ENCODE measurements around the gene SELENOT. TPM values are rescaled to one million over a fixed set of nuclear protein-coding genes. Genes with fewer than 3 reads are reported as not detected.

The SELENOT gene
- total RNA-seq, 3 donors from 2014 or later = 80.7 to 90.2 (median 84.6) TPM

GRCh38 chr3:150610785-150611184 lies 7.7 kb downstream of the SELENOT start:
- Histone ChIP-seq H3K4me1 (ENCODE audit: low read depth) (peaks cover 11% of the 10 kb centered on the region), H3K4me3 (no peak overlapping the region), H3K36me3 (ENCODE audit: low read depth) (no peaks in the 10 kb centered on the region), H3K9me3 (no peaks in the 10 kb centered on the region)
- TF ChIP-seq, protein P1, sequence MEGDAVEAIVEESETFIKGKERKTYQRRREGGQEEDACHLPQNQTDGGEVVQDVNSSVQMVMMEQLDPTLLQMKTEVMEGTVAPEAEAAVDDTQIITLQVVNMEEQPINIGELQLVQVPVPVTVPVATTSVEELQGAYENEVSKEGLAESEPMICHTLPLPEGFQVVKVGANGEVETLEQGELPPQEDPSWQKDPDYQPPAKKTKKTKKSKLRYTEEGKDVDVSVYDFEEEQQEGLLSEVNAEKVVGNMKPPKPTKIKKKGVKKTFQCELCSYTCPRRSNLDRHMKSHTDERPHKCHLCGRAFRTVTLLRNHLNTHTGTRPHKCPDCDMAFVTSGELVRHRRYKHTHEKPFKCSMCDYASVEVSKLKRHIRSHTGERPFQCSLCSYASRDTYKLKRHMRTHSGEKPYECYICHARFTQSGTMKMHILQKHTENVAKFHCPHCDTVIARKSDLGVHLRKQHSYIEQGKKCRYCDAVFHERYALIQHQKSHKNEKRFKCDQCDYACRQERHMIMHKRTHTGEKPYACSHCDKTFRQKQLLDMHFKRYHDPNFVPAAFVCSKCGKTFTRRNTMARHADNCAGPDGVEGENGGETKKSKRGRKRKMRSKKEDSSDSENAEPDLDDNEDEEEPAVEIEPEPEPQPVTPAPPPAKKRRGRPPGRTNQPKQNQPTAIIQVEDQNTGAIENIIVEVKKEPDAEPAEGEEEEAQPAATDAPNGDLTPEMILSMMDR (IDR thresholded peaks at IDR 0.05) = no peak
- no peak for DNase-seq
- ATAC-seq = peak; percentile 35
- intact Hi-C loops (cut with DNase I, micrococcal nuclease) = no loop called here

GRCh38 chr3:150611666-150612065 lies 8.5 kb downstream of the SELENOT start:
- H3K4me1 ChIP-seq (ENCODE audit: low read depth) = peaks cover 11% of the 10 kb centered on the region
- DNase-seq (no peak), ATAC-seq (no peak)
- H3K9me3 ChIP-seq = no peaks in the 10 kb centered on the region
- H3K4me3 ChIP-seq = no peak overlapping the region
- H3K36me3 ChIP-seq (ENCODE audit: low read depth) = no peaks in the 10 kb centered on the region
- TF ChIP-seq, protein P1 (IDR thresholded peaks at IDR 0.05) = no peak
- intact Hi-C loops (cut with DNase I, micrococcal nuclease) = no loop called here

GRCh38 chr3:150612494-150612893 lies 9.4 kb downstream of the SELENOT start:
- no peaks in the 10 kb centered on the region for H3K9me3 ChIP-seq
- peaks cover 5% of the 10 kb centered on the region for H3K4me1 ChIP-seq (ENCODE audit: low read depth)
- no peak overlapping the region for H3K4me3 ChIP-seq
- DNase-seq (no peak), ATAC-seq (no peak)
- no peaks in the 10 kb centered on the region for H3K36me3 ChIP-seq (ENCODE audit: low read depth)
- intact Hi-C loops (cut with DNase I, micrococcal nuclease) = no loop called here
- TF ChIP-seq, protein P1 (IDR thresholded peaks at IDR 0.05) = no peak

GRCh38 chr3:150613034-150613433 lies 9.9 kb downstream of the SELENOT start:
- TF ChIP-seq, protein P1 (IDR thresholded peaks at IDR 0.05) = no peak
- Histone ChIP-seq H3K36me3 (ENCODE audit: low read depth) (no peaks in the 10 kb centered on the region), H3K4me3 (no peak overlapping the region), H3K9me3 (no peaks in the 10 kb centered on the region), H3K4me1 (ENCODE audit: low read depth) (no peaks in the 10 kb centered on the region)
- intact Hi-C loops (cut with DNase I, micrococcal nuclease) = no loop called here
- DNase-seq (no peak), ATAC-seq (no peak)

- H3K4me1 ChIP-seq (ENCODE audit: low read depth) = no peaks in the 10 kb centered on the region
- intact Hi-C loops (cut with DNase I, micrococcal nuclease) = no loop called here
- H3K4me3 ChIP-seq = no peak overlapping the region
- no peaks in the 10 kb centered on the region for H3K36me3 ChIP-seq (ENCODE audit: low read depth)
- DNase-seq (no peak), ATAC-seq (no peak)
- no peaks in the 10 kb centered on the region for H3K9me3 ChIP-seq
- TF ChIP-seq, protein P1 (IDR thresholded peaks at IDR 0.05) = no peak
Measured at GRCh38 chr3:150613709-150614480, 10.8 kb downstream of the SELENOT start.
